ENCODE measurements around the gene ABR.

Gene ABR

DNA sequence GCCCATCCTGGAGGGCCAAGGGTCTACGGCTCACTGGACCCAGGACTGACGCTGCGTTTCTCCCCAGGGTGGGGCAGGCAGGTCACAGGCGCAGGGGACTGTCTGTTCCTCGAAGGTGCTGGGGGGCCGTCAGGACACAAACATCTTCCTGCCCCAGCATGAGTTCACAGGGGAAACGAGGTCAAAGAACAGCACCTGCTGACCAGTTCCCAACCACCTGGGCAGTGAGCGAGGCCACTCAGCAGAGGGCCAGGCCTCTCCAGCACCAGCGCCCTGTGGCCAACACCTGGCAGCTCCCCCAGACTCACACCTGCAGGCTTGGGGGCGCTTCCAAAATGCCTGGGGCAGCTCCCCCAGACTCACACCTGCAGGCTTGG, 153.2 kb downstream of the ABR start:
- TF ChIP-seq CTCF (IDR thresholded peaks at IDR 0.05; ENCODE audit: control insufficient read depth, extremely low read depth, insufficient read depth), result no peak
- no peak for DNase-seq (ENCODE audit: low read depth)
- no peak overlapping the region for H3K4me3 ChIP-seq (ENCODE audit: low read depth, low read length)

DNA sequence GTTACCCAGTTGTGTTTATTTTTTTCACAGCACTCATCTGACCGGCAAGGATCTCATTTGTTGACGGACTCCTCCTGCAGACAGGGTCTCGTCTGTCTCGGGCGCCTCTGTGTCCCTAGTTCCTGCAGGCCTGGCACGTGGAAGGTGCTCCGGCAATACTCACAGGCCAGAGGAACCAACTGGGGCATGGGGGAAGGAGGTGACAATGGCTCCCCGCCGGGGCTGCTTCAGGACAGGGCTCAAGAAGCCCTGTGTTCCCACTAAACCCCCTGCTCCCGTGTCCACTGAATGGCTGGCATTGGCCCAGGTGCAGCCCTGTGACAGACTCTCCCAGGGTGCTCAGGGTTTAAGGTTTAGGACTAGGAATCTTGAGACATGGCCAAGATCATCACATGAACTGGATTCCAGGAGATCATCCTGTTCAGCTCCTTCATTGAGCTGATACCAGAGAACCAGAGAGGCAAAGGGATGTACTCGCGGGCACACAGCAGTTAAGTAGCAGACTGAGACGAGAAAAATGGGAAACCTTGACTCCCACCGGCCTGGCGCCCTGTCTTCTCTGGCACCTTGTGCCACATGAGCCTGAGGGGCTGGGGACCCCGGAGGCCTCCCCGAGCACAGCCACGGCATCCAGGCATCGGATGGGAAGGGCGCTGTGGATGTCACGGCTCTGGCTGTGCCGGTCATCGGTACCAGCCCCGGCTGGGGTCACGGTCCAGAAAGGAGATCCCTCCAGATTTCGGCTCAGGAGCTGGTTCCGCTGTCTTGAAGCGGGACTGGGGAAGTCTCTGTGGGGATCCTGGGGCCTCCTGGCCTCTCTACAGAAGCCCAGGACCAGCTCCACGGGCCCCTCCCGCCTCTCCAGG, 153.8 kb downstream of the ABR start:
- TF ChIP-seq CTCF (IDR thresholded peaks at IDR 0.05; ENCODE audit: control insufficient read depth, extremely low read depth, insufficient read depth), result no peak
- DNase-seq (ENCODE audit: low read depth), result no peak
- H3K4me3 ChIP-seq (ENCODE audit: low read depth, low read length), result no peak overlapping the region

GRCh38 chr17:1024076-1024475, 155.7 kb downstream of the ABR start:
- DNase-seq (ENCODE audit: low read depth), result no peak
- no peak for TF ChIP-seq CTCF (IDR thresholded peaks at IDR 0.05; ENCODE audit: control insufficient read depth, extremely low read depth, insufficient read depth)
- H3K4me3 ChIP-seq (ENCODE audit: low read depth, low read length), result no peak overlapping the region

- H3K4me3 ChIP-seq (ENCODE audit: low read depth, low read length), result no peak overlapping the region
- no peak for TF ChIP-seq CTCF (IDR thresholded peaks at IDR 0.05; ENCODE audit: control insufficient read depth, extremely low read depth, insufficient read depth)
- DNase-seq (ENCODE audit: low read depth), result no peak
Measured at GRCh38 chr17:1022278-1023024, 157.3 kb downstream of the ABR start.

DNA sequence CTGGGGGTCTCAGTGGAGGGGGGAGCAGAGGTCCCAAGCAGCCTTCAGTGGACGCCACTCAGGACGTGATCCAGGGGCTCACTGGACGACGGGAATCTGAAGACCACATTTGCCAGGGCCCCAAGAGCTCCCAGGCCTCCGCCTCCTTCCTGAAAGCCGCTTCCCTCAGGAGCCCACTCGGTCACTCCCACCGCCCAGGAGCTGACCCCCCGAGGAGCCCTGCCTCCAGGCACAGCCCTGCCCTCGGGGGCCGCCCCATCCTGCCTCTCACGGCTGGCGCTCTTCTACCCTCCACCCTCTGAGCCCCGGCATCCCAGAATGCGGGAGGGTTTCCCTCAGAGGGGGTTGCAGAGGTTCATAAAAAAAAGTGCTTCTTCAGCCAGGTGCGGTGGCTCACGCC, 158.6 kb downstream of the ABR start:
- no peak for DNase-seq (ENCODE audit: low read depth)
- TF ChIP-seq CTCF (IDR thresholded peaks at IDR 0.05; ENCODE audit: control insufficient read depth, extremely low read depth, insufficient read depth), result no peak
- H3K4me3 ChIP-seq (ENCODE audit: low read depth, low read length), result no peak overlapping the region

GRCh38 chr17:1019451-1019850, 160.3 kb downstream of the ABR start:
- no peak for DNase-seq (ENCODE audit: low read depth)

More at GRCh38 chr17:1019451-1019850, 160.3 kb downstream of the ABR start:
- H3K4me3 ChIP-seq (ENCODE audit: low read depth, low read length), result no peak overlapping the region
- TF ChIP-seq CTCF (IDR thresholded peaks at IDR 0.05; ENCODE audit: control insufficient read depth, extremely low read depth, insufficient read depth), result no peak

Data from LNCaP clone FGC (cell line).